GM04503 (cell line): ENCODE measurements around the gene PARP4.
A peak's percentile ranks its signal among the peaks of the same experiment; 100 is the strongest.
"Not testable (repeated sequence)": the region's sequence is repeated elsewhere in the genome, so short reads cannot be mapped to it uniquely, and the experiment has no call there.

Experiments
- DNase-seq: peaks from one replicate; pipeline ENCODE4 v3.0.0-alpha.2; 2012; ENCODE audit warnings: low read depth

The PARP4 gene

DNA sequence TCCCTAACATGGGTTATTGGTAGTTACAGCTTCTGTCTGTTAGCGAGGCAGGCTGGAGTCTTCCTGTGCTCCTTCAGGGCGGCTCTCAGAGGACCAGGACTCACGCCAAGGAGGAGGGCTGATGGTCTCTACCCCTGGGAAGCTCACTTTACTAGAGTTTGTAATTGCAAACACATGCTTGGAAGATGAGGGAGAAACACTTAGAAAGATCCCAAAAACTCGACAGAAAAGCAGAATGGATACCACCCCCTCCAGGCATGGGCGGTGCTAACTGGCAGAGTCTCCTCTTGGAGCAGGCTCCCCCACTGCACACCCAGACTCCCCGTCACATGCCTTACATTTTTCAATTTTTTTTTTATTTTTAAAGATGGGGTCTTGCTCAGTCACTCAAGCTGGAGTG, 62.0 kb downstream of the PARP4 start:
- DNase-seq = peak; percentile 29

DNA sequence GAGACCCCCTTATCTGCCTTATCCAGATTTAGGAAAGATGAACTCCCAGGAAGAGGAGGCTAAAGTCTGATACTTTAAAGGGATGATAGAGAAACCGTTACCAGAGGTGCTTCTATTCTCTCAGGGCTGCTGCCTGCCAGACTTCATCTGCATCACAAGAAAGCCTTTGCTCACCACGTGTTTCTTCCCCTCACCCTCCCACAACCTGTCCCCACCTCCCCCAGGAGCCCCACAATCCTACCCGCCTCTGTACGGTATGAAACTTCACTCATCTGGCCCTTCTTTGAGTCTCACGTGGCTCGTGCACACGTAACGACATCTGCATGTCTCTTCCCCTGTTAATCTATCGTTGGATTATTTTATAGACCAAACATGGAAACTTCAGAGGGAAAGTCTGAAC, 67.7 kb downstream of the PARP4 start:
- DNase-seq = not testable (repeated sequence)

DNA sequence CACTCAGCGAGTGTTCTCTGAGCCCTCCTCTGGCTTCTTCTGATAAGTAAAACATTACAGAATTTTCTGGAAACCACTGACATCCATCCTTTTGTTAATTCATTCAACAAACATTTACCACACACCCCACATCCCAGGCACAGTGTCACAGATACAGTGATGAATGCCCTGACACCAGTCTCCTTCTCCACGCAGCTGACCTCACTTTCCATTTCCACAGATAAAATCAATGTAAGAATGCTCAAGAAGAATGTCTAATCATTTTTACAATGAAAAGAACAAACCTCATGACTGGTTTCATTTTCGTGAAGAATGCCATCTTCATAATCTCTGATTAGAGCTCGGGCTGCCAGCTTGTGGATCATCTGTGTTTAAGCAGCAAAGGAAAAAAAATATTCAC, 69.2 kb downstream of the PARP4 start:
- DNase-seq = no peak

DNA sequence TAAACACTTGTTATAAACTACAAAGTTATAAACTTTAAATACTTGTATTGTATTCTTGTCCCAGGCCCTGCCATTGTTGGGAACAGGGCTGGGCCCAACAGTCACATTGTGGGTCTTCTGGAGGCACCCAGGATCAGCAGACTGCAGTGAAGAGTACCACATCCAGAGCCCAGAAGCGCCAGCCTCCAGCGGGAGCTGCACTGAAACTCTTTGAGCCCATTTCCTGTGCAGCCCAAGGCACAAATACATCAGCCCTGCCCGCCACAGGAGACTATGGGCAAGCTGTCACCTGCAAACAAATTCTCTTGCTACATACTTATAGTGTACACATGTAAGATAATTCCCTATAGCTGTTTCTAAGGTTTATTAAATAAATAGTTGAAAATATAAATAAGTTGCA, 86.5 kb downstream of the PARP4 start:
- not testable (repeated sequence) for DNase-seq

DNA sequence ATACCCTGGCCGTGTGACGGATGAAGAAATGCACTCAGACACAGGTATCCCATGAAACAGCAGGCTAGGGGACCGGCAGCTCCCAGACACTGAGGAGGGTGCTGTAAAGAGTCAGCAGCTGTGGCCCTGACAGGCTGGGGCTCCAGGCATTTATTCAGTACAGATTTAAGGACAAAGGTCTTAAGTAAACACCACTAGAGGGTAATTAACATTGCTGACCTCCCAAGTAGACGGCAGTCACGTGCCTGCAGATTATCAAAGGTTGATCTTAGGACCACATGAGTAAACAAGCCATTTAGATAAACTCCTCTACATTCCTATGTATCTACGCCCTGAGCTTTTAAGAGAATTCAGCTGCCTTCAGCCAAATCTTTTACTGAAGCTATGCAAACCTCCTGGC, 92.9 kb downstream of the PARP4 start:
- not testable (repeated sequence) for DNase-seq

DNA sequence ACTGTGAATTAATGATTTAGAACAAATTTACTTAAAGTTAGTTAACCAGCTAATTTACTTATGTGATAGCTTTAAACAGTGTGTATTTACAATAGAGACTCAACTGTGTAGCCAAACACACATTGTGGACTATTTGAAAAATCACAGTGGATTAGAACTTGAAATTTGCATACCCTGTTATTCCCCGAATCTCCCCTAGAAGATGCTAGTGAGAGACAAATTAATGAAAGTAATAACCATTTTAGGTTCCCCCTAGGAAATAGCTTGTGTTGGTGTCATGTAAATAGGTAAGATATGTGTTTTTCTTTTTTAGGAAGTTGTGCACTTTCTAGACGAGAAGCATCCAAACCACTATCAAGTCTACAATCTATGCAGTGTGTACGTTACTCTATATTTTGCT, 104.7 kb downstream of the PARP4 start:
- no peak for DNase-seq

DNA sequence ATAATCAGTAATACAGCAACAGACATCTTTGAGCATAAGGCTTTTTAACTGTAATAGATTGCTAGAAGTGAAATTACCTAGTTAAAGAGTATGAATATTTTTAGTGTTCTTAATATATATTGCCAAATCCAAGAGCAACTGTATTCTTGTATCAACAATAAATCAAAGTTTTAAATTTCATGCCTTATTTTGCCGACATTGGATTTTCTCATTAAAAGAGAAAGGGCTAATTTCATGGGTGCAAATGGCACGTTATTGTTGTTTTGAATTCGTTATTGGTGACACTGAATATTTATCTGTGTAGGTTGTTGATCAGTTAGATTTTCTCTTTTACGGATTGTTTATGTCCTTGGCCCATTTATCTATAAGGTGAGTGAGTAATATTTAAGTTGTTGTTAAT, 106.1 kb downstream of the PARP4 start:
- no peak for DNase-seq

DNA sequence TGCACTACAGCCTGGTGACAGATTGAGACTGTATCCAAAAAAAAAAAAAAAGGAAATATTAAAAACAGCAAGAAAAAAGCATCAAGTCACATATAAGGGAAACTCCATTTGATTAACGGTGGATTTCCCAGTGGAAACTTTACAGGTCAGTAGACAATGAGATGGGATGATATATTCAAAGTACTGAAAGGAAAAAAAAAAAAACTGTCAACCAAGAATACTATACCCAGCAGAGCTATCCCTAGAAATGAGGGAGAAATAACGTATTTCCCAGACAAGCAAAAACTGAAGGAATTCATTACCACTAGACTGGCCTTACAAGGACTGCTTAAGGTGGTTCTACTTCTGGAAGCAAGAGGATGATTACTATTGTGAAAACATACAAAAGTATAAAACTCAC, 115.8 kb downstream of the PARP4 start:
- DNase-seq = no peak

DNA sequence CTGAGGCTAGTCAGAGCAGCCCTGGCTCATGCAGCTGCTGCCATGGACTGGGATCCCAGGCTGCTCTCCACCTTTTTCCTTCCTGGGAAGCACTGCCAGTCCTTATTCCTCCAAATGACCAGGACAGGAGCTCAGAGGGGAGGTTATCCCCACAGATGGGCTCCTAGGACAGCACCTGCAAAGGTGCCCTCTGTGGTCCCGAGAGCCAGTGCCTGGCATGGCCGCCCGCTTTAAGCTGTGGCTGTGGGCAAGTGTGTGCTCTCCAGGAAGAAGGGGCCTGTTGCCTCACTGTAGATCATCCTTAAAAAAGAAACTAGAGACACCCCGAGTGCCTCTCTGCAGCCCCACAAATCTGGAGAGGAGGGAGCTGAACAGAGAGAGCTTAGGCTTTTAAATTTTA, 119.6 kb downstream of the PARP4 start:
- no peak for DNase-seq

DNA sequence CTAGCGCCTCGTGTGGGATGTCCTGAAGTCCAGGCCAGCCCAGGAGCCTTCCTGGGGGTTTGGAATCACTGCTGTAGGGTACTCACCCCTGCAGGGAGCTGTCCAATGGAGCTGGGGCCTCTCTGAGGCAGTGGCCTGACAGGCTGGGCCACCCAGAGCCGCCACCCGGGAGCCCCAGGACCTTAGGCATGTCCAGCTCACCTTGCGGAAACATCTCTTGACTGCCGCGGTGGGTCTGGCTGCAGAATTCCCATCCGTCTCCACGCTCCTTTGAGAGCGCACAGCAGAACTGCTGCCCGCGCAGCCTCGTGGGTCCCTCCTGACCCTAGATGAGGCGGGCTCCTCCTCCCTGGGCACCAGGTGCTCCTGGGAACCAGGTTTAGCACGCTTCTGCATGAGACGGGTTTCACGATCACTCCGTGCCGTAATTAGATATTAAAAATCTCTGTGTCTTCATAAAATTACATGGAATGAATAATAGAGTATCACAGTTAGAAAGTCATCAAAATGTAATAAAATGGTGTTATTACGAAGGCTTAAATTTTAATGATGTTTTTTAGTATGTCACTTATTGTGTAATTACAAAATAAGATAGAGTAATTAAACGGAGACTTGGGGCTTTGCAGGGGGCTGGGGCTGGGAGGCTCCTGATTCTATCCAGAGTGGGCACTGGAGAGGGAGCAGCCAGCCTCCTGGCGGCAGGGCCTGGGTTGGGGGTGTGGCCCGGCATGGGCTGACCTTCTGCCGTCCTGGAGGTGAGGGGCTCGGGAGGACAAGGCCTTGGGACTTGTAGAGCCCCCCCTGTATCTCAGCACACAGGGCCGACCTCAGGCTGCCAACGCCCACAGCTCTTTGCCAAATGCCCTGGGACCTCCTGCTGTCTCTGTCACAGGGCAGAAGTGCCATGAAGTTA, 120.6 kb downstream of the PARP4 start:
- not testable (repeated sequence) for DNase-seq

DNA sequence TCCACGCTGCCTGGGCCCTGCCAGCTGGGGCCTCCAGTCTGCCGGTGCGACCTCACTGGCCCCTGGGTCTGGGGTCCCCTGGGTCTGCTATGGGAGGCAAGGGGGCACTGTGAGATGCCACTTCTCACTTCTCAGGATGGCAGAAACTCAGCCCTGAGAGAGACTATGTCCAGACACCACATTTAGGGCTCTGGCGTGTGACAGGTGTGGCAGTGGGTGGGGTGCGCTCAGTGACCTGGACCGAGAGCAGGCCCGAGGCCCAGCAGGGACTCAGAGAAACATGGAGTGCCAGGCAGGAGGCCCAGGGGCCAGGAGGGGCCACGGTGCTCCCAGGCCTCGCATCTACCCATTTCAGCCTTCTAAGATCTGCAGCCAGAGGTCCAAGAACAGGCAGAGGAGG, 121.8 kb downstream of the PARP4 start:
- not testable (repeated sequence) for DNase-seq

DNA sequence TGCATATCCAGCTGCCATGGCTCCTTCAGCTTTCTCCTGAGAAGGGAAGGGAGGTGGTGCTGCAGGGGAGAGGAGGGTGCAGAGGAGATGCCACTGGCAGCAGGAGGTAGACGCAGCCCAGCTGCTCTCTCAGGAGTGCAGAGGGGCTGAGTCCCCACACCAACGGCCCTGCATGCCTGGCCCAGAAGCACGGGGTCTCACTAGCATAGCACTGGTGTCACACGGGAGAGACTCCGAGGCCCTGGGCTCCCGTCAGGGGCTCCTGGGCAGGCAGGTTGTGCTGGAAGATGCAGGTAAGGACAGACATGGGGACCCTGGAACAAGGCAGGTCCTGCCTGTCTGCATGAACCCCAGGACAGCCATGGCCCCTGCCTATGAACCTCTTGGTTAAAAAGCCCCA, 123.1 kb downstream of the PARP4 start:
- no peak for DNase-seq

DNA sequence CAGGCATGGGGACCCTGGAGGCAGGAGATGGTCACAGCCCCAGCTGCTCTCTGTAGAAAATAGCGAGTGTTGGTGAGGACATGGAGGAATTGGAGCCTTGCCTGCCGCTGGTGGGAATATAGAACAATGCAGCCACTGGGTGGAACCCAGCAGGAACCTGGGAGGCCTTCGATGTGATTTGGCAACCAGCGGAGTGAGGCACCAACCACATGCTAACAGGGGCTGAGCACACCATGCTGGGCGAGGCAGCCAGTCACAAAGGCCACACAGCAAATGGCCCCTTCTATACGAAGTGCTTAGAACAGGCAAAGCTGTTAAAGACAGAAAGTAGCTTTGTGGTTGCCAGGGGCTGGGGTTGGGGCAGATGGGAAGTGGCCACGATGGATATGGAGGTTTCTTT, 123.8 kb downstream of the PARP4 start:
- DNase-seq = not testable (repeated sequence)

DNA sequence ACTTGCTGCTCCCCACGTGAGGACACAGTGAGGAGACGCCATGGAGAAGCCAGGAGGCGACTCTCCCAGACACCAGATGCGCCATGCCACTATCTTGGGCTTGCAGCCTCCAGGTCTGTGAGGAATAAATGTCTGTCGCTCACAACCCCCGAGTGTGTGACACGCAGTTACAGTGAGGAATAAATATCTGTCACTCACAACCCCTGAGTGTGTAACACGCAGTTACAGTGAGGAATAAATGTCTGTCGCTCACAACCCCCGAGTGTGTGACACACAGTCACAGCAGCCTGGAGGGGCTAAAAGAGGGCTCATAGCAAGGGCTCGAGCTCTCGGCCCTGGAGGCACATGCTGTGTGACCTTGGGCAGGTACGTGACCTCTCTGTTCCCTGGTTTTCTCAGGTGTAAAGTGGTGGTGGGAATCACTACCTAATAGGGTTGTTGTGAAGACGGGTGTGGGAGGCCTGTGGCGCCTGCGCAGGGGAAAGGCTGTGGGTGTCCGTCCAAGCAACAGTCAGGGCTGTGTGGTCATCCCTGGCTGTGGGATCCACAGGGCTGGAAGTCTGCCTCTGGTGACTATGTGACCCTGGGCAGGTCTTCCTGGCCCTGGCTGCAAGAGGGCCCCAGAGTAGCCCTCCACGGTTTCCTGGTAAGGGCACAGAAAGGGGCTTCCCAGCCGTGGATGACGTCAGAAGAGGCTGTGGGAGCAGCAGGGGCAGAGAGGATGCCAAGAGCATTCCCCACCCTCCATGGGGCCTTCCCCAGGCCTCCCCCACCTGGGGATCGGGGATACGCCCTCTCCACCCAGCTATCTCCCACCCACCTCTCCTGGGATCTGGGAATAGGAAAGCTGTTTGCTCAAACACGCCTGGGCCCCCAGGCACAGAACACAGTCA, 125.5 kb downstream of the PARP4 start:
- DNase-seq = no peak

DNA sequence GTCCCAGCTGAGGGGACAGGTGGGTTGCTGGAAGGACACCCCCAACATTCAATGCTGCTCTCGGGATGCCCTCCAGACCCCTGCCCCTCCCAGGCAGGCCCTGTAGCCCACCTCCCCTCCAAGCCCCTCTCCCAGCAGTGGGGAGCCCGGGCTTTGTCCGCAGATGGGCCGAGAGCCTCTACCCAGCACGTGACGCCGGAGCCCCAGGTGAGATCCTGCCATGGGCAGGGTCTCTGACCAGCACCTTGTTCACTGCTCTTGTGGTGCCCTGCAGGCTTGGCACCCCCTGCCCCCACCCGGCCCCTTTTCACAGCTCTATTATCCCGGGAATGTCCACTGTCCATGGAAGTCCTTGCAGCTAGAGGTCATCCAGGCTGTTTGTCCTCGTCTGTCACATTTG, 126.7 kb downstream of the PARP4 start:
- DNase-seq = no peak

DNA sequence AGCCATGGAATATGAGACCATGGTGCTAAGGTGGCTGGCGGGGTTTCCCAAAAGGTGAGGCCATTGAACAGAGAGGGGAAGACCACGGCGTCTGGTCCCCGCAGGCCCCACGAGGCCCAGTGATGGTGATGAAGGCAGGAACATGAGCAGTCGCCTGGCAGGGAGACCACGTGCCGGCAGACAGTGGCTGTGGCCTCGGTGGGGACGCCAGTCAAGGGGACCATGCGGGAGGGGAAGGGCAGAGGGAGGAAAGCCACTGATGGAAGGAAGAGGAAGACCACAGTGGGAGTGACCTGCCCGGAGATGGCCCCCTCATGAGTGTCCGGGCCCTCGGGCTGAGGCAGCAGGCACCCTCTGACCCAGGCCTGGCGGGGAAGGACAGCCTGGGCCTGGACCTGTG, 127.6 kb downstream of the PARP4 start:
- DNase-seq = not testable (repeated sequence)

DNA sequence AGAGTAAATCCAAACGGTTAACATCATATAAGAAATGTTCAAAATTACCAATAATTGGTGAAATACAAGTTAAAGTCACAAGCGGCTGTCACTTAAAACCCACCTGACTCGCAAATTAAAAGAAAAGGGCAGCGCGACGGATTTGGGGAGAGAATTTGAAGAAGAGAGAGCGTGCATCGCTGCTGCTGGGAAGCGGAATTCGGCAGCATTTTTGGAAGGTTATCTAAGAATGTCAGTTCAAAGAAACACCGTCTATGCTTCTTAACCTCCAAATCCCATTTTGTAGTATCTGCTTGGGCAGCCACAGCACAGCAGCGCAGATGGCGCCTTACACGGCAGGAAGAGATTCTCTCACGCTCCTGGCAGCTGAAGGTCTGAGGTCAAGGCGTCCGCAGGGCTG, 128.5 kb downstream of the PARP4 start:
- DNase-seq = not testable (repeated sequence)

DNA sequence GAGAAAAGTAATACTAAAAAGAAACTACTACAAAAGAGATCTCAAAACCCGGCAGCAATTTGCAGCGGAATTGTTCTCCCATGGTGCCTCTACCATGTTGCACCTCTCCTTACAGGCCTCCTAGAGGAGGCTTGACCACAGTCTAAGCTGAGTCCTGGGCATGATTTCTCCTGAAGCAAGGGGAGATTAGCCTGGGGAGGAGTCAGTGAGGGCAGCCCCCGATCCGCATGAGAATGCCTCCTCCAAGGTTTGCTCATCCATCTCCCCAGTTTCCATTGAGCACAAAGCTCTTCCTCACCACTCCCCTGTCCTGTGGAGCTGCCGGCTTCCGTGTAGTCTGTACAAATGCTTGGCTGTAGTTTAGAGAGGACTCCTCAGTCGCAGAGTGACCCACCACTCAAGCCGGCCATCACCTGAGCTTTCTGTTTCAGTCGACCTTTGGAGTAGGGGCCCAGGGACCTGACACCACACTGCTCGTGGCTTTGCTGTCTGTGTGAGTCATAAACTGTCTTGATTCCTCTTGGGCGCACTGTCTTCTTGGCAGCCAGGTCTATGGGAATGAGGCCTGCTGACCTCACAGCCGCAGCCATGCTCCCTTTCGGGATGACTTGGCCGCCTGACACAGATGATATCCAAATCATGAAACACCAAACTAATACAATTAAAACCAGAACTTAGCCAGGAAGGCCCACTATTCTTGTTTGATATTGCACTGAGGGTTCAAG, 130.9 kb downstream of the PARP4 start:
- no peak for DNase-seq

DNA sequence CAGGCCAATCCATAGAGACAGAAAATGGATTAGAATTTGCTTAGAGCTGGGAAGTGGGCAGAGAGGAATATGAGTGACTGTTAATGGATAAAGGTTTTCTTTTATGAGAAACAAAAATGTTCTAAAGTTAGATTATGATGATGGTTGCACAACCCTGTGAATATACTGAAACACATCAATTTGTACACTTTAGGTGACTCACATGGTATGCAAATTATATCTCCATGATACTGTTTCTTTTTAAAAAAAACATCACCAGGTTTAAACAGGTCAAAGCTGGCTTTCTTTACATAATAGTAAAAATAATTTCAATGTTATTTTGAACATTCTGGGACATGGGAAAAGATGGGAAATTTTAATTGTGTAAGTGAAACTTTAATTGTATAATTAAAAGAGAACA, 131.7 kb downstream of the PARP4 start:
- not testable (repeated sequence) for DNase-seq

DNA sequence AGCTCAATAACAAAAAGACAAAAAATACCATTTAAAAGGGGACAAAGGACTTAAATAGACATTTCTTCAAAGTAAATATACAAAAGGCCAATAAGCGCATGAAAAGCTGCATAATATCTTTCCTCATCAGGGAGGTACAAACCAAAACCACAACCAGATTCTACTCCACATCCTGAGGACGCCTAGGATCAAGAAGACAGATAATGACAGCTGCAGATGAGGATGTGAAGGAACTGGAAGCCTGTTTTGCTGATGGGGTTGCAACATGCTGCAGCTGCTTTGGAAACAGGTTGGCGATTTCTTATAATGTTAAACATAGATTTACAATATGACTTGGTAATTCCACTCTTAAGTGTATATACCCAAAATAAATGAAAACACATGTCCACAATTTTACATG, 132.4 kb downstream of the PARP4 start:
- DNase-seq = not testable (repeated sequence)

DNA sequence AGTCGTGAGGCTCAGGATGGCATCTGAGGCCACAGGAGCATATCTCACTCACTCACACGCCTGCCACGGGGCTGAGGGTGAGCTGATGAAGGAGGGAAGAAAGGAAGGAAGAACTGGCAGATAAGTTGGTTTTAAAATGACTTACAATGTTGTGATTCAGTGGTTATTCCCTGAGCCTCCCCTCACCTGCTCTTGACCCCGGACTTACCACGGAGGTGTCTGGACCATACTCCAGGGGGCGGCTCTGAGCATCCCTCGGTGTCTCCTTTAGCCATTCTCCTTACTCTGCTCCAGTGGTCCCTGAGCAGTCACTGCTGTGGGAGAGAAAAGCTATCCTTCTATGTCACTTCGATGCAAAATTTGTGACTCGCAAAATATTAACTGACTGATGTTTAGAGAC, 141.3 kb downstream of the PARP4 start:
- not testable (repeated sequence) for DNase-seq
